Measurements from ENCODE around the gene UNC5B.

UNC5B gene

GRCh38 chr10:71258446-71259145 lies 46.2 kb downstream of the UNC5B start:
- Mint-ChIP-seq H3K27ac (no peak overlapping the region), H3K4me1 (peaks cover 74% of the 10 kb centered on the region), H3K9me3 (no peaks in the 10 kb centered on the region), H3K27me3 (ENCODE audit: low read depth, poor library complexity) (peaks cover 8% of the 10 kb centered on the region), H3K4me3 (no peak overlapping the region), H3K36me3 (ENCODE audit: low read depth) (peaks cover 9% of the 10 kb centered on the region)
- TF ChIP-seq CTCF (IDR thresholded peaks at IDR 0.05) = no peak
- no peak for DNase-seq

GRCh38 chr10:71259282-71259681 lies 46.9 kb downstream of the UNC5B start:
- no peak for TF ChIP-seq CTCF (IDR thresholded peaks at IDR 0.05)
- H3K27me3 Mint-ChIP-seq (ENCODE audit: low read depth, poor library complexity) = peaks cover 8% of the 10 kb centered on the region
- no peak overlapping the region for H3K27ac Mint-ChIP-seq
- peaks cover 9% of the 10 kb centered on the region for H3K36me3 Mint-ChIP-seq (ENCODE audit: low read depth)
- DNase-seq = no peak
- H3K4me1 Mint-ChIP-seq = peaks cover 74% of the 10 kb centered on the region
- no peaks in the 10 kb centered on the region for H3K9me3 Mint-ChIP-seq
- peak overlapping the region; percentile 38 for H3K4me3 Mint-ChIP-seq

- peak overlapping the region; percentile 86 for H3K27ac Mint-ChIP-seq
- H3K4me1 Mint-ChIP-seq = peaks cover 74% of the 10 kb centered on the region
- TF ChIP-seq CTCF (IDR thresholded peaks at IDR 0.05) = no peak
Observed at GRCh38 chr10:71259815-71260501, 47.6 kb downstream of the UNC5B start.

GRCh38 chr10:71260622-71261325 lies 48.4 kb downstream of the UNC5B start:
- no peak for TF ChIP-seq CTCF (IDR thresholded peaks at IDR 0.05)
- Mint-ChIP-seq H3K9me3 (no peaks in the 10 kb centered on the region), H3K27ac (peak overlapping the region; percentile 86), H3K4me1 (peaks cover 71% of the 10 kb centered on the region), H3K36me3 (ENCODE audit: low read depth) (no peaks in the 10 kb centered on the region), H3K4me3 (peak overlapping the region; percentile 36), H3K27me3 (ENCODE audit: low read depth, poor library complexity) (peaks cover 8% of the 10 kb centered on the region)
- DNase-seq = peak; percentile 50

More at GRCh38 chr10:71259815-71260501, 47.6 kb downstream of the UNC5B start:
- Mint-ChIP-seq H3K27me3 (ENCODE audit: low read depth, poor library complexity) (peaks cover 8% of the 10 kb centered on the region), H3K36me3 (ENCODE audit: low read depth) (peaks cover 6% of the 10 kb centered on the region), H3K9me3 (no peaks in the 10 kb centered on the region), H3K4me3 (no peak overlapping the region)
- DNase-seq = no peak

GRCh38 chr10:71262027-71262426 lies 49.7 kb downstream of the UNC5B start:
- Mint-ChIP-seq H3K27me3 (ENCODE audit: low read depth, poor library complexity) (peaks cover 13% of the 10 kb centered on the region), H3K27ac (peak overlapping the region; percentile 25), H3K9me3 (no peaks in the 10 kb centered on the region), H3K4me3 (no peak overlapping the region), H3K36me3 (ENCODE audit: low read depth) (no peaks in the 10 kb centered on the region), H3K4me1 (peaks cover 71% of the 10 kb centered on the region)
- DNase-seq = no peak
- TF ChIP-seq CTCF (IDR thresholded peaks at IDR 0.05) = no peak

Measured in nephron progenitor cell (in vitro differentiated cells).